GM10847 (cell line): ENCODE data around the gene CDH4.

Source experiments
- POLR2A ChIP-seq: IDR thresholded peaks from 2 replicates; pipeline ENCODE4 v1.6.1; 2011; ENCODE audit not compliant: insufficient read length; ENCODE audit errors: extremely low read depth

Gene CDH4

GRCh38 chr20:61732511-61733210 lies 480.6 kb downstream of the CDH4 start:
- TF ChIP-seq POLR2A = no peak

- no peak for TF ChIP-seq POLR2A
Observed at GRCh38 chr20:61733216-61733615, 481.2 kb downstream of the CDH4 start.

GRCh38 chr20:61733891-61734732 lies 482.1 kb downstream of the CDH4 start:
- no peak for TF ChIP-seq POLR2A

- no peak for TF ChIP-seq POLR2A
Observed at GRCh38 chr20:61734733-61735502, 482.9 kb downstream of the CDH4 start.

DNA sequence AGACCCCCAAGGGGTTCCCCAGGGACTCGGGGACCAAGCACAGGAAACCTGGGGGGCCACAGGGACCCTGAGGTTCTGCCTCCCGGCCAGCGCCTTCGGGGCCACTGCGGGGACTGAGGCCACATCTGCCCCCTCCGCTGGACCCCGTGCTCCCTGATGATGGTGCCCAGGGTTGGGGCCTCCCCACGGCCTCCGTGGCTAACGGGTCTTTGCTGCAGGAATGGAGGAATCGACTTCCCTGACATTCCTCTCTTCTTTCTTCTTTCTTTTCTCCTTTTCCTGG lies 483.4 kb downstream of the CDH4 start:
- no peak for TF ChIP-seq POLR2A

DNA sequence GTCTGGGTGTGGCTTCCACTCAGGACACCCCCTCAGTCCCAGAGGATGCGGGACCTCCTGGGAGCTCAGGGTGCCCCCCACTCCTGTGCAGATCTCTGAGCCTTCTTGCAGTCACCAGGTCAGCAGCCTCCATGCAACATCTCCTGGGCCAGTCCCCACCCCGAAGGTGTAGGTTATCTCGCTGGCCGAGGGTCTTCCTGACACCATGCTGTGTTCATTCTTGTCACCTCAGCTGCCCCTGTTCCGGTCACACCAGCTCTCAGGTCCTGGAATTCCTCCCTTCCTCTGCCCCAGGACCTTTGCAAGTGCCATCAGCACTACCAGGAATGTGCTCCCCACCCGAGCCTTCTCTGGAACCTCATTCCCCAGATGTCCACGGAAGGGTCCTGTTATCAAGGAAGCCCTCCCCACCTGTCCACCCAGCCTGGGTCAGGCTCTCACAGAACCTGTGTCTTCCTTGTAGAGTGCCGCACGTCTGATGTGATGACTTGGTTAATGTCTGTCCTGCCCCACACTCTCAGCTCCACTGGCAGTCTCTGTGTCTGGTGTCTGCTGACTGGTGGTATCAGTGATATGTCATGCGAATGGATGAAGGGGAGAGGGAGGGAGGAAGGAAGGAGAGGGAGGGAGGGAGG lies 484.1 kb downstream of the CDH4 start:
- no peak for TF ChIP-seq POLR2A

DNA sequence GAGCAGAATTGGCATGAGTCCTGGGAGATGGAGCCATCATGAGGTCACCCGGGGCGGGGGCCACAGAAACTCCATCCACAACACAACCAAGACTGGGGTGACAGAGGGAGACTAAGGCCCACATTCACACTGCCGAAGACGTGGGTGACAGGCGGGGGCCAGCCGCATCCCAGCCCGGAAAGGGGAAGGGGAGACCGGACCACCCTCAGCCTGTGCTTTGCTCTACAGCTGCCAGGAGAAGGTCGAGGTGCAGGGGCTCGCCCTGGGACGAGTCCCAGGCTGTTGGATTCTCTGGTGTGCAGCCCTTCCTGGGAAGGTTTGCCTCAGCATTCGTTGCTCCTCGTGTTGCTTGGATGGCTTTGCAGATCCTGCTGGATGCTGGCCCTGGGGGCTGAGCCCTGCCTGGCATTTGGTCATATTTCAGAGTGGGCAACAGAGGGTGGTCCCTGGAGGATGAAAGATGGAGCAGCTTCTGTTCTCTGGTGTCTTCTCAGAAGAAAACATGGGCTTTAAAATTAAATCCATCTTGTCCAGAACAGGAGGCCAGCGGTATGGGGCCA lies 484.8 kb downstream of the CDH4 start:
- TF ChIP-seq POLR2A = no peak

GRCh38 chr20:61737346-61737745 lies 485.3 kb downstream of the CDH4 start:
- TF ChIP-seq POLR2A = no peak

GRCh38 chr20:61737812-61738443 lies 485.9 kb downstream of the CDH4 start:
- no peak for TF ChIP-seq POLR2A

GRCh38 chr20:61738601-61739069 lies 486.6 kb downstream of the CDH4 start:
- TF ChIP-seq POLR2A = no peak

GRCh38 chr20:61739086-61739831 lies 487.2 kb downstream of the CDH4 start:
- TF ChIP-seq POLR2A = no peak

DNA sequence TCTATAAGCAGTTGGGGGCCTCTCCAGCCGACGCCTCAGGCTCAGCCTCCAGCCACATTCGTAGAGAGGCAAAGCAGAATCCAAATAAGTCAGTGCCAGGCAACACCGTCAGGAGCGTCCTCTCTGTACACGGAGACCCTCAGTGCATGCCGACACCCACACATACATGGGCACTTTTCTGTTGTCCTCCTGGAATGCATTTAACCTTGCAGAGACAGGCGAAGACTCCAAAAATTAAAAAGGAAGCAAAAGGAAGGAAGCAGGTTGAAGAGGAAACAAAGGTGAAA lies 487.7 kb downstream of the CDH4 start:
- no peak for TF ChIP-seq POLR2A

DNA sequence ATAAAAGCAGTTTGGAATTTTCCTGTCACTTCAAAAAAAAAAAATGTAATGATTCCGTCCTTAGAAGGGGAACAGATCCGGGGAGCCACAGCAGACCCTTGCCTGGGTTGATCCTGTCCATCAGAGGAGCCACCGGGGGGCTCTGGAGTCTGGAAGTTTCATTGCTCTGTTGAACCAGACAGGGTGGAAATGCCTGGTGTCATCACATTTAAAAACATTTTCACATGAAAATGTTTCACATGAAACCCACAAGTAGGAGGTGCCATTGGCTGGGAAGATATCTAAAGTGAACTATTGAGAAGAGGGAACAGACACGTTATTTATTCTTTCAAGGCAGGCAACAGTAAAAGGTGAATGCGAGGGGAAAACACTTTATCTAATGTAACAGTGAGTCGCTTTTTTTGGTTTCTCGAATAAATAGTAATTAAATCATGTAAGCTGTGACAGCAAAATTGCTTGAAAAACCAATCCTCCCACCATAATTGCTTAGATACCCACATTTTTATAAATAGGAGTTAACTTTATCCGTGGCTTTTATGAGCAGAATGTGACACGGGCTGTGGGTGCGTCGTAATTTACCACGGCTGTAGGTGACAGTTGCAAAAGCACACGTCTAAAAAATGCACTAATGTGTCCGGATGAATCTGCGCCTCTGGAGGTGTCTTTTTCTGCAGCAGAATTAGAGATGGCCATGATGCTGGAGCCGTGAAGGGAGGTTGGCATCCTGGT lies 490.2 kb downstream of the CDH4 start:
- no peak for TF ChIP-seq POLR2A
